Esophagus muscularis mucosa (tissue), 3 donors: ENCODE results near the gene CCDC6.
"Not testable (repeated sequence)": the region's sequence is repeated elsewhere in the genome, so short reads cannot be mapped to it uniquely, and the experiment has no call there.

ENCODE experiments used
- POLR2A ChIP-seq: fragments of 450-650 bp; IDR thresholded peaks from one replicate; pipeline ENCODE4 v1.6.1; 2017; ENCODE audit warnings: antibody characterized with exemption, moderate library complexity, mild to moderate bottlenecking, low read depth
- TF ChIP-seq, protein P1 (sequence below), 3 experiments: fragments of 200-600 bp in 2 of 3; fragments of 450-650 bp in 1 of 3; sonication (generic) in 2 of 3; IDR thresholded peaks; one replicate each; pipeline ENCODE4 v1.5.1; 2017 to 2019; ENCODE audit warnings: antibody characterized with exemption in 3 of 3, mild to moderate bottlenecking in 2 of 3, moderate library complexity in 1 of 3

DNA sequence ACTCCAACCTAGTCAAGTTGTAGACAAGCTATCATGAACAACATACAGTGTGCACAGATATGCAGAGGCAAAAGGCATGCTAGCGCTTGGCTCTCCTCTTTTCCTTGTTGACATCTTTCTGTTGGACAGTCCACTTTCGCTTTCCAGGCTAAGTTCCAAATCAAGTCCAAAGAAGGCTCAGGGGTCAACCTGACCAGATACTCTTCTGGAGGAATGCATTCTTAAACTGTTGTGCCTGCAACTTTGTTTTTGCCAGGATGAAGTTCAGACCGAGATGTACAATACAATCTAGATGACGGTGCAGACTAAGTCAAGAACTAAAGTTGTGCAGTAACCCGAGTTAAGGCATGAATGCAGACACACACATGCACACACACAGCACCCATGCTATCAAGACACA, 117.4 kb downstream of the CCDC6 start:
- not testable (repeated sequence) for TF ChIP-seq POLR2A
- TF ChIP-seq, protein P1, sequence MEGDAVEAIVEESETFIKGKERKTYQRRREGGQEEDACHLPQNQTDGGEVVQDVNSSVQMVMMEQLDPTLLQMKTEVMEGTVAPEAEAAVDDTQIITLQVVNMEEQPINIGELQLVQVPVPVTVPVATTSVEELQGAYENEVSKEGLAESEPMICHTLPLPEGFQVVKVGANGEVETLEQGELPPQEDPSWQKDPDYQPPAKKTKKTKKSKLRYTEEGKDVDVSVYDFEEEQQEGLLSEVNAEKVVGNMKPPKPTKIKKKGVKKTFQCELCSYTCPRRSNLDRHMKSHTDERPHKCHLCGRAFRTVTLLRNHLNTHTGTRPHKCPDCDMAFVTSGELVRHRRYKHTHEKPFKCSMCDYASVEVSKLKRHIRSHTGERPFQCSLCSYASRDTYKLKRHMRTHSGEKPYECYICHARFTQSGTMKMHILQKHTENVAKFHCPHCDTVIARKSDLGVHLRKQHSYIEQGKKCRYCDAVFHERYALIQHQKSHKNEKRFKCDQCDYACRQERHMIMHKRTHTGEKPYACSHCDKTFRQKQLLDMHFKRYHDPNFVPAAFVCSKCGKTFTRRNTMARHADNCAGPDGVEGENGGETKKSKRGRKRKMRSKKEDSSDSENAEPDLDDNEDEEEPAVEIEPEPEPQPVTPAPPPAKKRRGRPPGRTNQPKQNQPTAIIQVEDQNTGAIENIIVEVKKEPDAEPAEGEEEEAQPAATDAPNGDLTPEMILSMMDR (IDR thresholded peaks at IDR 0.05): not testable (repeated sequence)
